ENCODE measurements around the gene FAM98C. TPM values are rescaled to one million over a fixed set of nuclear protein-coding genes. Genes with fewer than 3 reads are reported as not detected.

Gene FAM98C
- total RNA-seq, 1 donor from 2014 or later = 37.1 TPM

DNA sequence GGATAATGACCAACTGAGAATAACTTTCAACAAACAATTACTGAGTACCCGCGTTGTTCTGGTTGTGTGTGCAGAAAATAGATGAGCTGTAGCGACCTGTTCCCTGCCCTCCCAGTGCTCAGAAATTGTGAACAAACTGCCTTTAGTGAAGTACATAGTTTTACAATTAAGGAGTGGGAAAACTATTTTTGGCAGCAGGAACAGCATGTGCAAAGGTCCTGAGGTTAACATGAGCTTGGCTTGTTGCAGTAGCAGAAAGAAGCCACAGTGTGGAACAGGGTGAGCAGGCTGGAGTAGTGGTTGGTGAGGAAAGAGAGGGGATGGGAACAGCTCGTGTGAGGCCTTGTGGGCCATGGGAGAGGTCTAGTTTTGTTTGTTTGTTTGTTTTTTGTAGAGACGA is 46.6 kb downstream of the FAM98C start:
- H3K4me3 ChIP-seq (ENCODE audit: low read depth, low read length) = no peak overlapping the region
- TF ChIP-seq, protein P1, sequence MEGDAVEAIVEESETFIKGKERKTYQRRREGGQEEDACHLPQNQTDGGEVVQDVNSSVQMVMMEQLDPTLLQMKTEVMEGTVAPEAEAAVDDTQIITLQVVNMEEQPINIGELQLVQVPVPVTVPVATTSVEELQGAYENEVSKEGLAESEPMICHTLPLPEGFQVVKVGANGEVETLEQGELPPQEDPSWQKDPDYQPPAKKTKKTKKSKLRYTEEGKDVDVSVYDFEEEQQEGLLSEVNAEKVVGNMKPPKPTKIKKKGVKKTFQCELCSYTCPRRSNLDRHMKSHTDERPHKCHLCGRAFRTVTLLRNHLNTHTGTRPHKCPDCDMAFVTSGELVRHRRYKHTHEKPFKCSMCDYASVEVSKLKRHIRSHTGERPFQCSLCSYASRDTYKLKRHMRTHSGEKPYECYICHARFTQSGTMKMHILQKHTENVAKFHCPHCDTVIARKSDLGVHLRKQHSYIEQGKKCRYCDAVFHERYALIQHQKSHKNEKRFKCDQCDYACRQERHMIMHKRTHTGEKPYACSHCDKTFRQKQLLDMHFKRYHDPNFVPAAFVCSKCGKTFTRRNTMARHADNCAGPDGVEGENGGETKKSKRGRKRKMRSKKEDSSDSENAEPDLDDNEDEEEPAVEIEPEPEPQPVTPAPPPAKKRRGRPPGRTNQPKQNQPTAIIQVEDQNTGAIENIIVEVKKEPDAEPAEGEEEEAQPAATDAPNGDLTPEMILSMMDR (conservative IDR thresholded peaks at IDR 0.05; ENCODE audit: low read depth, low read length) = no peak
- DNase-seq (ENCODE audit: low read depth) = no peak

DNA sequence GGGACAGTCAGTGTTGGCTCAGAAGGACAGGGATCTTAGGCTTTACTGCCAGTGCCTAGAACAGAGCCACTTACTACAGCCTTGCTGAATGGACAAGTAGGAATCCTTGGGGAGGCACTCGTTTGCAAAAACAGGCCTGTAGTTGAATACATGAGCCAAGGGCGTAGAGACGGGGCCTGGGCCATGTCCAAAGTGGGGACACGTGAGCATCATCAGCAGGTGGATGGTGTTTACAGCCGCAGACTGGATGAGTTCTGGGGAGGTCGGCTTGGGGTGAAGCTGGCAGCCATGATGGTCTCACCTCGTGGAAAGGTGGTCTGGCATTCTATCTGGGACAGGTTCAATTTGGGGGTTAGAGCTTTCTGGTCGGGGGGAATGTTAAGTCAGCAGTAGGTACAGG is 48.1 kb downstream of the FAM98C start:
- TF ChIP-seq, protein P1 (conservative IDR thresholded peaks at IDR 0.05; ENCODE audit: low read depth, low read length) = no peak
- H3K4me3 ChIP-seq (ENCODE audit: low read depth, low read length) = no peak overlapping the region
- no peak for DNase-seq (ENCODE audit: low read depth)

DNA sequence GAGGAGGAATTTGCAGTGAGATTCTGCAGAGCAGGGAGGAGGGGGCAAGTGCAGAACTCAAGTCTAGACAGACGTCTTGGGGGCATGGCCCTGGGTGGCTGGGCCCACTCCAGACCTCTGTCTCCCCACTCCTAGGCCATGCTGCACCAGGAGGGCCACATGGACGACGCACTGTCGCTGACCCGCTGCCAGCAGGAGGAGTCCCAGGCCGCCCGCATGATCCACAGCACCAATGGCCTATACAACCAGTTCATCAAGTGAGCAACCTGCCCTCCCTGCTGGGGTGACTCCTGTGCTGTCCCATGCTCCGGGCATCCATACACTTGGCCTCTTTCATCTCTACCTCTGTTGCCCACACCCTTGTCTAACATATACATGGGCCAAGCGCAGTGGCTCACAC is 48.7 kb downstream of the FAM98C start:
- no peak overlapping the region for H3K4me3 ChIP-seq (ENCODE audit: low read depth, low read length)
- TF ChIP-seq, protein P1 (conservative IDR thresholded peaks at IDR 0.05; ENCODE audit: low read depth, low read length) = no peak
- no peak for DNase-seq (ENCODE audit: low read depth)

DNA sequence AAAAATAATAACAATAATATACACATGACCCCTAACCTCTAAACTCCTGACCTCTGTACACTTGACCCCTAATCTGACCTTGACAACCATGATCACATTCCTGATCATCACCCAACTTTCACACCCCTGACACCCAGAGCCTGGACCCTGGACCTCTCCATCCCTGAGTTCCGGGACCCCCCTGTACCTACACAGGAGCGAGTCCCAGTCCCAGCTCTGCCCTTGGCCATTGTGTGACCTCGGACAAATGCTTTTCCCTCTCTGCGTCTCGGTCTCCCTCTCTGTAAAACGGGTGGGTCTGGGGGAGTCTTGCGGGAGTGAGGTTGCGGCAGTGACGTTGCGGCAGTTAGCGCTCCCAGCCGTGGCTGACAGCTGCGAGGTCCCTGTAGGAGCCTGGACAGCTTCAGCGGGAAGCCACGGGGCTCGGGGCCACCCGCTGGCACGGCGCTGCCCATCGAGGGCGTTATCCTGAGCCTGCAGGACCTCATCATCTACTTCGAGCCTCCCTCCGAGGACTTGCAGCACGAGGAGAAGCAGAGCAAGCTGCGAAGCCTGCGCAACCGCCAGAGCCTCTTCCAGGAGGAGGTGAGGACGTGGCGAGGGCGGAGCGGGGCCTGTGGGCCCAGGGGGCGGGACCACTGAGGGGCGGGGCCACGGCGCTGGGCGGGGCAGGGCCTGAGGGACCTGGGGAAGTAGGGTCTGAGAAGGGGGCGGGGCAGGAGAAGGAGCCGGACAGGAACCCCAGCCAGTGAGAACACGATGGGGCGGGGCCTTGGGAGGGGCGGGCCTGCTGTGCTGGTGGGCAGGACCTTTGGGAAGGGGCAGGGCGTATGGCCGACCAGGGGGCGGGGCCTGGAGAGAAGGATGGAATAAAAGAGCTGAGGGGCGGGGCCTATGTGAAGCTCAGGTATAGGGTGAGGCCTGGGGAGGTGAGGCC is 49.8 kb downstream of the FAM98C start:
- H3K4me3 ChIP-seq (ENCODE audit: low read depth, low read length) = no peak overlapping the region
- DNase-seq (ENCODE audit: low read depth) = no peak
- TF ChIP-seq, protein P1 (conservative IDR thresholded peaks at IDR 0.05; ENCODE audit: low read depth, low read length) = no peak

DNA sequence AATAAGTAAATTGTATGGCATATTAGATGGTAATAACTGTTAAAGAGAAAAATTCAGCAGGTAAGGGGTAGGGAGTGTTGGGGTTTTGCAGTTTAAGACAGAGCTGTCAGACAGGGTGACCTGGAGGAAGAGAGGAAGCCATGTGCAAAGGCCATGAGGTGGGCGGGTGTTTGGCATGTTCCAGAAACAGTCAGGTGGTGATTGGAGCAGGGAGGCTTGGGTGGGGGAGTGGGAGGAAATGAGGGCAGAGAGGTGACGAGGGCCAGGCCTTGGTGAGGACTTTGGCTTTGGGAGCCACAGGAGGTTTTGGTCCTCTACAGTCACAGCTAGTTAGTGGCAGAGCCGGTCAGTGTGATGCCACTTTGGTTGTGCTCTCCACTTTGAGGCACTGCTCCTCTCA is 50.7 kb downstream of the FAM98C start:
- DNase-seq (ENCODE audit: low read depth) = no peak
- H3K4me3 ChIP-seq (ENCODE audit: low read depth, low read length) = no peak overlapping the region
- TF ChIP-seq, protein P1 (conservative IDR thresholded peaks at IDR 0.05; ENCODE audit: low read depth, low read length) = no peak

DNA sequence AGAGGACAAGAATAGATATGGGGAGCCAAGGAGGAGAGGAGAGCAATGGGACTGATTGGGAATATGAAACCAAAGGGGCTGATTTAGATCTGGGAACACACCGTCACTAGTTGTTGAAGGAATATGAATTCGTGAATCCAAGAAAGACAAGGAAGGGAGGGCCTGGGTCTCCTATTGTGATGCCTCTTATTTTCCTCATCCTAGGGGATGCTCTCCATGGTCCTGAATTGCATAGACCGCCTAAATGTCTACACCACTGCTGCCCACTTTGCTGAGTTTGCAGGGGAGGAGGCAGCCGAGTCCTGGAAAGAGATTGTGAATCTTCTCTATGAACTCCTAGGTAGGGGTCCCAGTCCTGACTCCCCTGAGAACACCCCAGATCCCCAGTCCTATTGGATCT is 52.1 kb downstream of the FAM98C start:
- H3K4me3 ChIP-seq (ENCODE audit: low read depth, low read length) = no peak overlapping the region
- TF ChIP-seq, protein P1 (conservative IDR thresholded peaks at IDR 0.05; ENCODE audit: low read depth, low read length) = no peak
- DNase-seq (ENCODE audit: low read depth) = no peak

DNA sequence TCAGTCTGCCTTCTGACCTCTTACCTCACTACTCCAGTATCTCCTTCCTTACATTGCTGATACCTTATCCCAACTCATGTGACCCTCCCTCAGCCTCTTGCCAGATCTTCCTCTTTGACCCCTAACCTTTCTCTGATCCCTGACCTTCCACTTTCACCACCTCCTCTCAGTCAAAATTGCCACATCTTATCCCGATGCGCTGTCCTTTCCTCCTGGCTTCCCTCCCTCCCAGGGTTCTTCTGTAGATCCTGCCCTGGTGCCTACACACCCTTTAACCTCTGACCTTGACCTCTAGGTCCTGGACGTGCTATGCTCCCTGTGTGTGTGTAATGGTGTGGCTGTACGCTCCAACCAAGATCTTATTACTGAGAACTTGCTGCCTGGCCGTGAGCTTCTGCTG is 54.3 kb downstream of the FAM98C start:
- DNase-seq (ENCODE audit: low read depth) = no peak
- no peak overlapping the region for H3K4me3 ChIP-seq (ENCODE audit: low read depth, low read length)
- TF ChIP-seq, protein P1 (conservative IDR thresholded peaks at IDR 0.05; ENCODE audit: low read depth, low read length) = no peak

Data from epithelial cell of proximal tubule (primary cell).